ENCODE measurements around the gene DACT3. TPM values are rescaled to one million over a fixed set of nuclear protein-coding genes. Genes with fewer than 3 reads are reported as not detected.

The DACT3 gene
- total and polyA plus RNA-seq, 8 donors = 6.1 to 29.9 (median 10.4) TPM

GRCh38 chr19:46700704-46701103, 39.7 kb upstream of the DACT3 start:
- H3K4me3 ChIP-seq = no peak overlapping the region

GRCh38 chr19:46698395-46699321, 37.7 kb upstream of the DACT3 start:
- no peaks in the 10 kb centered on the region for H3K9me3 ChIP-seq
- WGBS, 5 donors = 94 to 99% (median 97%) methylated on average over 11 of the region's 11 CpGs
- intact Hi-C loops (cut with DNase I; ENCODE audit: low total_unique reads) = no loop called here
- peak overlapping the region in 1 of 5 donors; percentile 46 for H3K27ac ChIP-seq
- peaks cover 8 to 17% (median 16%) of the 10 kb centered on the region in 4 donors for H3K4me1 ChIP-seq
- peaks cover 81 to 98% (median 93%) of the 10 kb centered on the region in 4 donors for H3K36me3 ChIP-seq
- TF ChIP-seq POLR2A (IDR thresholded peaks at IDR 0.05) = no peak
- no peak for TF ChIP-seq CTCF (IDR thresholded peaks at IDR 0.05)
- no peak for TF ChIP-seq EP300 (IDR thresholded peaks at IDR 0.05)
- no peak for TF ChIP-seq POLR2AphosphoS5 (IDR thresholded peaks at IDR 0.05)
- no peak for DNase-seq
- no peaks in the 10 kb centered on the region for H3K27me3 ChIP-seq
- no peak overlapping the region for H3K4me3 ChIP-seq

More at GRCh38 chr19:46700704-46701103, 39.7 kb upstream of the DACT3 start:
- Histone ChIP-seq H3K4me1 (peaks cover 8 to 17% (median 16%) of the 10 kb centered on the region in 4 donors), H3K36me3 (peaks cover 61 to 95% (median 85%) of the 10 kb centered on the region in 4 donors), H3K9me3 (no peaks in the 10 kb centered on the region), H3K27me3 (no peaks in the 10 kb centered on the region), H3K27ac (no peak overlapping the region)
- 89 to 95% (median 92%) methylated on average over 12 to 13 of the region's 13 CpGs for WGBS, 5 donors
- intact Hi-C loops (cut with DNase I; ENCODE audit: low total_unique reads) = no loop called here
- no peak for DNase-seq
- TF ChIP-seq CTCF (IDR thresholded peaks at IDR 0.05) = no peak
- no peak for TF ChIP-seq POLR2A (IDR thresholded peaks at IDR 0.05)
- TF ChIP-seq EP300 (IDR thresholded peaks at IDR 0.05) = no peak
- TF ChIP-seq POLR2AphosphoS5 (IDR thresholded peaks at IDR 0.05) = no peak

- peak; percentile 94 to 97 for DNase-seq
- Histone ChIP-seq H3K27me3 (no peaks in the 10 kb centered on the region), H3K9me3 (no peaks in the 10 kb centered on the region), H3K27ac (peak overlapping the region in 4 of 5 donors; percentile 29 to 57 (median 49)), H3K36me3 (peaks cover 82 to 98% (median 93%) of the 10 kb centered on the region in 4 donors), H3K4me1 (peaks cover 8 to 17% (median 16%) of the 10 kb centered on the region in 4 donors), H3K4me3 (peak overlapping the region; percentile 23 to 32 (median 30))
- intact Hi-C loops (cut with DNase I; ENCODE audit: low total_unique reads) = no loop called here
- TF ChIP-seq POLR2AphosphoS5 (IDR thresholded peaks at IDR 0.05) = peak in 1 of 3 donors; percentile 57
- no peak for TF ChIP-seq POLR2A (IDR thresholded peaks at IDR 0.05)
- 15 to 34% (median 21%) methylated on average over 37 to 39 of the region's 39 CpGs for WGBS, 5 donors
These were observed 36.4 kb upstream of the DACT3 start for GRCh38 chr19:46697204-46697960.

- TF ChIP-seq EP300 (IDR thresholded peaks at IDR 0.05) (no peak), POLR2AphosphoS5 (IDR thresholded peaks at IDR 0.05) (no peak), POLR2A (IDR thresholded peaks at IDR 0.05) (no peak), CTCF (IDR thresholded peaks at IDR 0.05) (no peak)
- Histone ChIP-seq H3K9me3 (no peaks in the 10 kb centered on the region), H3K4me1 (peaks cover 8 to 17% (median 16%) of the 10 kb centered on the region in 4 donors), H3K4me3 (peak overlapping the region in 3 of 4 donors; percentile 23 to 32 (median 29)), H3K27ac (peak overlapping the region in 4 of 5 donors; percentile 29 to 57 (median 49)), H3K27me3 (no peaks in the 10 kb centered on the region), H3K36me3 (peaks cover 86 to 98% (median 93%) of the 10 kb centered on the region in 4 donors)
- DNase-seq = no peak
- intact Hi-C loops (cut with DNase I; ENCODE audit: low total_unique reads) = no loop called here
- WGBS, 5 donors = 63 to 76% (median 70%) methylated on average over 9 of the region's 9 CpGs
These were observed 35.9 kb upstream of the DACT3 start for GRCh38 chr19:46696866-46697203.

All from stomach (tissue), 9 donors.